ENCODE measurements around the gene ZBTB7C.

DNA sequence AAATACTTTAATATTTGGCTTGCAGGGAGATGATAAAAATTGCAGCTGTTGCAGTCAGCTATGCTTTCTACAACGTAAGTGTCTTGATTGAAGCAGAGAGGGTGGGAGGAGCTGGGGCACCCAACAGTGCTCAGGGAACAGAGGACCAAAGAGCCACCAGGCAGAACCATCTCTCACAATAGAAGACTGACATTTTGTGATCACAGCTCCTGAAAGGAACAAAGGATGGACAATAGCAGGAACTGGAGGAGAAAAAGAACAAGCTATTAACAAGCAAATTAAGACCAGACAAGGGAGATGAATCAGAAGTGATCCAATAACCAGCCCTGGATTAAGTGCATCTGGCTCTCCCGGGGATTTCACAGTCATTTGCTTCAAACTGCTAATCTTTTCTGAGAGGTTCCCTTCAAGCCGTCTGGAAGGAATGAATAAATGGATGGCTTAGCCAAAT, 413.1 kb downstream of the ZBTB7C start:
- TF ChIP-seq, protein P1, sequence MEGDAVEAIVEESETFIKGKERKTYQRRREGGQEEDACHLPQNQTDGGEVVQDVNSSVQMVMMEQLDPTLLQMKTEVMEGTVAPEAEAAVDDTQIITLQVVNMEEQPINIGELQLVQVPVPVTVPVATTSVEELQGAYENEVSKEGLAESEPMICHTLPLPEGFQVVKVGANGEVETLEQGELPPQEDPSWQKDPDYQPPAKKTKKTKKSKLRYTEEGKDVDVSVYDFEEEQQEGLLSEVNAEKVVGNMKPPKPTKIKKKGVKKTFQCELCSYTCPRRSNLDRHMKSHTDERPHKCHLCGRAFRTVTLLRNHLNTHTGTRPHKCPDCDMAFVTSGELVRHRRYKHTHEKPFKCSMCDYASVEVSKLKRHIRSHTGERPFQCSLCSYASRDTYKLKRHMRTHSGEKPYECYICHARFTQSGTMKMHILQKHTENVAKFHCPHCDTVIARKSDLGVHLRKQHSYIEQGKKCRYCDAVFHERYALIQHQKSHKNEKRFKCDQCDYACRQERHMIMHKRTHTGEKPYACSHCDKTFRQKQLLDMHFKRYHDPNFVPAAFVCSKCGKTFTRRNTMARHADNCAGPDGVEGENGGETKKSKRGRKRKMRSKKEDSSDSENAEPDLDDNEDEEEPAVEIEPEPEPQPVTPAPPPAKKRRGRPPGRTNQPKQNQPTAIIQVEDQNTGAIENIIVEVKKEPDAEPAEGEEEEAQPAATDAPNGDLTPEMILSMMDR (conservative IDR thresholded peaks at IDR 0.05 in 1 of 2, IDR thresholded peaks at IDR 0.05 in 1 of 2; ENCODE audit: extremely low read depth in 1 of 2, insufficient read depth in 1 of 2, low read depth in 1 of 2, low read length in 2 of 2) = no peak
- TF ChIP-seq EZH2 (IDR thresholded peaks at IDR 0.05; ENCODE audit: borderline replicate concordance, low read length) = no peak

Data from mammary epithelial cell (primary cell).